GM21360 (cell line): Measurements from ENCODE around the gene TMEM131.

ENCODE experiments used
- ATAC-seq: cut with Tn5 transposase; IDR thresholded peaks from one replicate; pipeline ENCODE4 v1.9.1; 2021; ENCODE audit warnings: mild to moderate bottlenecking, moderate library complexity; ENCODE audit not compliant: unreplicated experiment

Gene TMEM131

GRCh38 chr2:97727296-97727695 lies 268.5 kb downstream of the TMEM131 start:
- no peak for ATAC-seq

DNA sequence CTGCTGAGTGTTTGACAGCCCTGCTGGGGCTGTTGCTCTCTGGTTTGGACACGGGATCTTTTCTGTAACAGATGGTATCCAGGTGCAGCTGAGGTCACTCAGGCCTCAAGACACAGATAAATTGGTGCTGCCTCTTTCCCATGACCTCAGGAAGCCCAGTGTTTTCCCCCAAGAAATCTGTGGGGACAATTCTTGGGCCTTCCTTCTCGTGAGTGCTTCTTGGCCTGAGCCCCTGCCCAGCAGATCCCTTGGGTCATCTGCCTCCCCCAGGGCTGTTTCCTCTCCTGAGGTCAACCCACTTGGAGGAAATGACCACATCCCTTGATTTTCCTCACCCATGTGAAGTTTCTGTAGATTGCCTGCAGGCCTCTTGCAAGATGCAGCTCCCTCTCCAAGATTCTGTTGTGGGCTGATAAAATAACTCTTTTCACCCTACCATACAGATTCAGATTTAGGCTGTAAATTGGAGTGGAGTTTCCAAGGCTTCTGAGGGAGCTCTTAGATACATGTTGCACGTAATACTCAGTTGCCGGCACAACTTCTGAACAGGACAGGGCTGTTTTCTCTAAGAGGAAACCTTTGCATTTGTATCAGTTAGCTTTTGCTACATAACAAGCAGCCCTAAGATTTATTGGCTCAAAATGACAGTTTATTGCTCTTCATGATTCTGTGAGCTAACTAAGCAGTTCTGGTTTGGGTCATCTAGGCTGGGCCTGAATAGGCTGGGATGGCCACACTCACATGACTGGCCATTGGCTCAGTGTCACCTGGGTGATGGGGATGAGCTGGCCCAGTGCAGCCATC lies 269.3 kb downstream of the TMEM131 start:
- ATAC-seq = no peak

DNA sequence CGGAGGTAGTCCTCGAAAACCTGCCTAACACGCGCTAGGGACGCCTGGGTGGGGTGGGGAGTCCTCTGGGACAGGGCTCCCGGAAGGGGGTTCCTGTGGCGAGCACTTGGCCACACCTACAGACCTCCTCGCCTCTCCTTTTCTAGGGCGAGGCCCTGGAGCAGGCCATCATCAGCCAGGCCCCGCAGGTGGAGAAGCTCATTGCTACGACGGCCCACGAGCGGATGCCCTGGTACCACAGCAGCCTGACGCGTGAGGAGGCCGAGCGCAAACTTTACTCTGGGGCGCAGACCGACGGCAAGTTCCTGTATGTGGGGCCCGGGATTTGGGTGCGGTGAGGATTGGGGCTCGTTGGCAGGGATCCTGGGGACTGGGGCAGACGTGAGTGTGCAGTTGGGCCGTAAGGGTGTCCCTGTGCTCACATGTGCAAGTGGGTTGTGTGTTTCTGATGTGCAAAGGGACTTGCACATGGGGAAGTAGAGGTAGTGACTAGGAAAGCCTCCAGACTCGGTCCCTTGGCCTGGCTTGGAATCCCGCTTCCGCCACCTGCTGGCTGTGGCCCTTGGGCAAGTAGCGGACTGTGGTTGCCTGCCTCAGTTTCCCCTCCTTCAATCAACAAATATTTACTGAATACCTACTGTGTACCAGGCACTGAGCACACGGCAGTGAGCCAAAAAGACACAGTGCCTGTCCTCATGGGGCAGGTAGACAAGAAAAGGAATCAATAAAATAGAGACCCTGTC lies 270.6 kb downstream of the TMEM131 start:
- no peak for ATAC-seq

GRCh38 chr2:97724501-97724900 lies 271.2 kb downstream of the TMEM131 start:
- no peak for ATAC-seq

DNA sequence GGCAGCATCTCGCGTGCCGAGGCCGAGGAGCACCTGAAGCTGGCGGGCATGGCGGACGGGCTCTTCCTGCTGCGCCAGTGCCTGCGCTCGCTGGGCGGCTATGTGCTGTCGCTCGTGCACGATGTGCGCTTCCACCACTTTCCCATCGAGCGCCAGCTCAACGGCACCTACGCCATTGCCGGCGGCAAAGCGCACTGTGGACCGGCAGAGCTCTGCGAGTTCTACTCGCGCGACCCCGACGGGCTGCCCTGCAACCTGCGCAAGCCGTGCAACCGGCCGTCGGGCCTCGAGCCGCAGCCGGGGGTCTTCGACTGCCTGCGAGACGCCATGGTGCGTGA lies 271.7 kb downstream of the TMEM131 start:
- no peak for ATAC-seq

DNA sequence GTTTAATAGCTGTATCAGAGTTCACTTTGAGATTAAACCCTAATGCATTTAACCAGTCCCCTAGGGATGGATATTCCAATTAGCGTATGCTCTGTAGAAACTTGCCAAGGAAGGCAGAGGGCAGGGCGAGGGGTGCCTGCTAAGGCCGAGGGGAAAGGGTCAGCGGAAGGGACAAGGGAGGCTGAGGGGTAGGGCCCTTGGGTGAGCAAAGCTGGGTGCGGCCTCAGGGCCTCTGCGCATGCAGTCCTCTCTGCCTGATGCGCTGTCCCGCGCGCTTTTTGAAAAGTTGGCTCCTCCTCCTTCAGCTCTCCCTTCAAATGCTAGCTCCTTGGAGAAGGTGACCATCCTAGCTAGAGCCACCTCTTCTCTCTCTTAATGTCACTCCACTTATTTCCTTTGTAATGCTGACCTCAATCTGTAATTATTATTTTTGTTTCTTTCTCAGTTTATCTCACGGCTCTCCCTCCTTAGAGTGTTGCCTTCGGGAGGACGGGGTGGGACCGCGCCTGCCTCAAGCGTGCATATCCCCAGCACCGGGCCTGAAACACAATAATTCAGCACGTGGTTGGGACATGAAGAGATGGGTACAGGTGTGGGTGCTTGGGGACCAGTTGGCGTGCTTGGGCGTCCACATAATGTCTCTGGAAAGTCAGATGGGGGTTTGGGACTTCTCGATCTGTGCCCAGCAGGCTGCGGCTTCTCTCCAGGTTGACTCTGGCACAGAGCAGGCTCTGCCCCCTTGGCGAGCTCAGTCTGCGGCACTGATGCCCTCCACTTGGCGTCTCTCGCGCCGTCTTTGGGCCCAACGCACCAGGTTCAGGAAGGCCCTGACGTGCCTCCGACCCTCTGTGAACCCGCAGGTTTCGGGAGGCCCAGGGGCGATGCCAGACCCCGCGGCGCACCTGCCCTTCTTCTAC lies 272.3 kb downstream of the TMEM131 start:
- ATAC-seq = no peak

DNA sequence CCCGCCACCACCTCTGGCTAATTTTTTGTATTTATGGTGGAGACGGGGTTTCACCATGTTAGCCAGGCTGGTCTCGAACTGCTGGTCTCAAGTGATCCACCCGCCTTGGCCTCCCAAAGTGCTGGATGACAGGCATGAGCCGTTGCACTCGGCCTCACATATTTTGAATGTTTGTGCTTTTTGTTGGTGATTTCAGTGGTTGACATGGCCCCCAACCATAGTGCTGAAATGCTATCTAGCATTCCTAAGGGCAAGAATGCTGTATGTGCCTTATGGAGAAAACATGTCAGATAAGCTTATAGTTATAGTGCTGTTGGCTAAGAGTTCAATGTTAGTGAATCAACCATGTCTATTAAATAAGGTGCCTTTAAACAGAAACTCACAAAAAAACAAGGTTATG lies 273.5 kb downstream of the TMEM131 start:
- ATAC-seq = no peak

- no peak for ATAC-seq
These were observed 275.0 kb downstream of the TMEM131 start for GRCh38 chr2:97720746-97721145.

GRCh38 chr2:97719362-97720155 lies 276.2 kb downstream of the TMEM131 start:
- ATAC-seq = no peak

DNA sequence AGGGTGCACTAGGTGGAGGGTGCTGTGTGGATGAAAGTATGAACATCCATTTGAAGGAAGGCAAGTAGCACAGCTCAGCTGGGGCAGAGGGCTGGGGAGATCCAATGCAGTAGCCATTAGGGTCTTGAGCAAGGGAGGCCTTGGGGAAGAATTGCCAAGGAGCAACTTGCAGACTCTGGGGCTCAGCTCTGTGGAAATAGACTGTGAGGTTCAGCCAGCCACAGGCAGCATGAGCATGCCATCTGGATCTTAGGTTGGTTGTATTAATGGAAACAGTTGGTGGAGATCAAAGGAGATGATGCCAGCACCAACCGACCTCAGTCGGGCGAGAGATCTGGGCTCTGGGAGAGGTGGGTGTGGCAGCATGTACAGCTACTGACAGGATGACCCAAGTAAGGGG lies 276.8 kb downstream of the TMEM131 start:
- ATAC-seq = no peak

DNA sequence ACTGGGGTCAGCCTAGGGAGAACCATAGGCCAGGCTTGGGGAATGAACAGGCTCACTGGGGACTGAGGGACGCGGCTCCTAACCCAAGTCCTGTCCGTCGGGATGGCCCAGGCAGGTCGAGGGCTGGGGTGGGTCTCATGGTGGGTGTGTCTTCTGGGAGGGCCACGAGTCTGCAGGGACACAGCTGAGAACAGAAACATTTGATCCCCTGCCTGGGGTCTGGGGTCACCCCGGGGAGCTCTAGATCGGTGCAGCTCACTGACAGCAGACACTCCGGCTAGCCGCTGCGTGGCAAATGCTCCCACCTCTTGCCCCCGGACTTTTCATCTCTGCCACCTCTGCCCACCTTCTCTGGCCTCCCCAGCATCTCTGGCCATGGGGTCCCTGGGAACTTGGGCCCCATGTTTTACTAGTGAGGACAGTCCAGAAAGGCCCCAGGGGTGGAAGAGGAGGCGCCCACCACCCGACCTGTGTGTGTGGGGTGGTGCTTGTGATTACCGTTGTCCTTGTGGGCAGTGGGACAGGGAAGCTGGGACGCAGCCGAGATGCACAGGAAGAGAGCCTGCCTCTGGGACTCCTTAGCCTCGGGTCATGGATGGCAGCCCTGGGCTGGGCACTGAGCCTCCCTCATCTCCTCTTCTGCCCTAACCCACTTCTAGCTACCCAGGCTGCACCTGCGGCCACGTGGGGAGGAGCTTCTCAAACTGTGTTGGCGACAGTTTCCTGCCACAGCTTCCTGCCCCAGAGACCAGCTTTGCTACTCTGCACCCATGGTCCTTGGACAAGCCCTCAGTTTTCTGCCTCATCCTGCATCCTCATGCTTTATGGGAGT lies 277.5 kb downstream of the TMEM131 start:
- ATAC-seq = no peak

DNA sequence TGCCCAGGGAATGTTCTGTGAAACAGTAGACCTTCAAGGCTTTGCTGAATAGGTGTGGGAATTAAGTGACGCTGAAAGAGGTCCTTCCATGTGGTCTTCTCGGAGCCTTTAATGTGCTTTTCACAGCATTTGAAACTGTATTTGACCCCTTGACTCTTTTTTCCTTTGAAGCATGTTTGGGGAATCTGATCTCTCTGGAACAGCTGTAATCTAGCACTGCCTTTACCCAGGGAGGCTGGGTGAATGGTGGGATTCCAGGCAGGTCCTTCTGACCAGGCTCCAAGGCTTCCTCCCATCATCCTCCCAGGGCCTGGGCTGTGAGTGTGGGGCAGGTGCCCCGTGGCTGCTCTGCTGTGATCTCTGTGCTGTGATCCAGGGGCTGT lies 278.1 kb downstream of the TMEM131 start:
- no peak for ATAC-seq

GRCh38 chr2:97716695-97717612 lies 278.8 kb downstream of the TMEM131 start:
- no peak for ATAC-seq

GRCh38 chr2:97715951-97716694 lies 279.6 kb downstream of the TMEM131 start:
- ATAC-seq = no peak

DNA sequence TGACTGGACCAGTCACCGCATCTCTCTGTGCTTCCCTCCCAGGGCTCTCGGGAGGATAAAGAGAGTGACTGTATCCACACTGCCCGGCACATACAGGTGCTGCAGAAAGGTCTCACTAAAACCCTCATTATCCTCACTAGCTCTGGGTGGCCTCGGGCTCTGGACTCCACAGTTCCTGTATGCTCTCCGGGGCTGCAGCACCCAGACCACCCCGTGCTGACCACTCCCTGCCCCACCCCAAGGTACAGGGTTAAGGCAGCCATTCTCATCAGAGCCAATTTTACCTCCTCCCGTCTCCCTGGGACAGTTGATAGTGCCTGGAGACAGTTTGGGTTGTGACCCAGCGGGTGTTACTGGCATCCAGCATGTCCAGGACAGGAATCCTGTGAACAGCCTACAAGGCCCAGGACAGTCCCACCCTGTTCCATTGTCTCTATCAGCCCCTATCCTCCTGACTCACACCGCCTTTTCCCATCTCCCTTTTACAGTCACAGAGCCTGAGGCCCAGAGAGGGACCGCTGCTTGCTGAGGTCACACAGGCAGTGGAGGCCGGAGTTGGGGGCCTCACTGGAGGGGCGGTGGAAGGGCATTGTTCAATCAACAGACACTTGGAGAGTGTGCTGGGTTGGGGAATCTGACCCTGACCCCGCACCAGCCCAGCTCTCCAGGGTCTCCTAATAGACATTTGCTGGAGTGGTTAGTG lies 280.6 kb downstream of the TMEM131 start:
- no peak for ATAC-seq

GRCh38 chr2:97714084-97714949 lies 281.4 kb downstream of the TMEM131 start:
- no peak for ATAC-seq
